Osteoblast (primary cell): ENCODE results near the gene TMEM37. TPM values are rescaled to one million over a fixed set of nuclear protein-coding genes. Genes with fewer than 3 reads are reported as not detected.

Experiments used
- DNase-seq: peaks from one replicate; pipeline ENCODE4 v3.0.0; 2011; ENCODE audit warnings: low spot score, mixed read lengths; ENCODE audit not compliant: insufficient read length; ENCODE audit errors: missing footprints
- H2AFZ ChIP-seq: 2 replicates; pipeline ENCODE4 v1.6.0; 2011; ENCODE audit warnings: mild to moderate bottlenecking, low read length
- H3K27ac ChIP-seq: 2 replicates; pipeline ENCODE4 v1.5.1; 2011; ENCODE audit warnings: mild to moderate bottlenecking, low read depth, low read length, moderate library complexity
- H3K27me3 ChIP-seq: 2 replicates; pipeline ENCODE4 v1.6.0; 2012; ENCODE audit warnings: mild to moderate bottlenecking, control low read depth, inconsistent platforms, low read length, moderate library complexity; ENCODE audit not compliant: insufficient read depth
- H3K36me3 ChIP-seq: 2 replicates; pipeline ENCODE4 v1.5.1; 2011; ENCODE audit warnings: mild to moderate bottlenecking, low read length, control low read depth, moderate library complexity; ENCODE audit not compliant: insufficient read depth
- H3K4me1 ChIP-seq: 2 replicates; pipeline ENCODE4 v1.5.1; 2011; ENCODE audit warnings: mild to moderate bottlenecking, low read length, control low read depth, moderate library complexity; ENCODE audit not compliant: insufficient read depth
- H3K4me2 ChIP-seq: 2 replicates; pipeline ENCODE4 v1.6.0; 2011; ENCODE audit warnings: mild to moderate bottlenecking, low read length; ENCODE audit not compliant: insufficient read depth
- H3K4me3 ChIP-seq: fragments of 200-600 bp; sonication (generic); 3 replicates; pipeline ENCODE4 v1.5.1; 2012; ENCODE audit warnings: mild to moderate bottlenecking, low read length, inconsistent platforms; ENCODE audit not compliant: insufficient read depth
- H3K79me2 ChIP-seq: 2 replicates; pipeline ENCODE4 v1.6.0; 2012; ENCODE audit warnings: mild to moderate bottlenecking, low read length, control low read depth, inconsistent platforms; ENCODE audit not compliant: insufficient read depth
- H3K9me3 ChIP-seq: 2 replicates; pipeline ENCODE4 v1.5.1; 2011; ENCODE audit warnings: low read depth, low read length, control low read depth
- H4K20me1 ChIP-seq: 2 replicates; pipeline ENCODE4 v1.6.0; 2012; ENCODE audit warnings: mild to moderate bottlenecking, low read length, control low read depth; ENCODE audit not compliant: insufficient read depth
- total RNA-seq: library from RNA; depleted of rRNA; stranded (reverse); fragments of >200 nt; gene quantifications from 2 replicates; pipeline ENCODE4 v1.2.3, GENCODE V29; 2012
- TF ChIP-seq, protein P1 (sequence below): IDR thresholded peaks from 2 replicates; pipeline ENCODE4 v1.5.1; 2011; ENCODE audit warnings: mild to moderate bottlenecking, low read depth, low read length, moderate library complexity; ENCODE audit errors: extremely low read depth

The TMEM37 gene
- total RNA-seq, 1 donor = 1.1 TPM

DNA sequence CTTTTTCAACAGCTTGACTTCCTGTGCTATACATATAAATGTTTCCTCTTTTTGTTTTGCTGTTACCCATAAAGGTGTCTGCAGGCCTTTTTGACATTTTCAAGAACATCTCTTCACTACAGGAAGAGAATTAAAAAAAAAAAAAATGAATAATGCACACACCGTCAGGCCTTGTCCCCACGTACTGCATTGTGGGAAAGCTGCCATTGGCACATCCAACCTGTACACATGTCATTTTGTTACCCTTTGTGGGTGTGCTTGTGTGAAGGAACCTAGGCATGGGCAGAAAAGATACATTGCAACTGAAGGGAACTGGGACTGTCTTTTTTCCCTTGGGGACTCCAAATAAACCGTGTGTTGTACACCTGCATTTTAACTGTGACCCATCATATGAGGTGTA is 16.8 kb upstream of the TMEM37 start:
- DNase-seq = no peak
- no peaks in the 10 kb centered on the region for H4K20me1 ChIP-seq
- H3K79me2 ChIP-seq = no peaks in the 10 kb centered on the region
- no peak overlapping the region for H3K27ac ChIP-seq
- TF ChIP-seq, protein P1, sequence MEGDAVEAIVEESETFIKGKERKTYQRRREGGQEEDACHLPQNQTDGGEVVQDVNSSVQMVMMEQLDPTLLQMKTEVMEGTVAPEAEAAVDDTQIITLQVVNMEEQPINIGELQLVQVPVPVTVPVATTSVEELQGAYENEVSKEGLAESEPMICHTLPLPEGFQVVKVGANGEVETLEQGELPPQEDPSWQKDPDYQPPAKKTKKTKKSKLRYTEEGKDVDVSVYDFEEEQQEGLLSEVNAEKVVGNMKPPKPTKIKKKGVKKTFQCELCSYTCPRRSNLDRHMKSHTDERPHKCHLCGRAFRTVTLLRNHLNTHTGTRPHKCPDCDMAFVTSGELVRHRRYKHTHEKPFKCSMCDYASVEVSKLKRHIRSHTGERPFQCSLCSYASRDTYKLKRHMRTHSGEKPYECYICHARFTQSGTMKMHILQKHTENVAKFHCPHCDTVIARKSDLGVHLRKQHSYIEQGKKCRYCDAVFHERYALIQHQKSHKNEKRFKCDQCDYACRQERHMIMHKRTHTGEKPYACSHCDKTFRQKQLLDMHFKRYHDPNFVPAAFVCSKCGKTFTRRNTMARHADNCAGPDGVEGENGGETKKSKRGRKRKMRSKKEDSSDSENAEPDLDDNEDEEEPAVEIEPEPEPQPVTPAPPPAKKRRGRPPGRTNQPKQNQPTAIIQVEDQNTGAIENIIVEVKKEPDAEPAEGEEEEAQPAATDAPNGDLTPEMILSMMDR = no peak
- H3K4me3 ChIP-seq = no peak overlapping the region
- H2AFZ ChIP-seq = no peak overlapping the region
- no peaks in the 10 kb centered on the region for H3K36me3 ChIP-seq
- H3K4me1 ChIP-seq = peaks cover 15% of the 10 kb centered on the region
- H3K4me2 ChIP-seq = no peak overlapping the region
- no peaks in the 10 kb centered on the region for H3K9me3 ChIP-seq
- H3K27me3 ChIP-seq = peaks cover 28% of the 10 kb centered on the region

DNA sequence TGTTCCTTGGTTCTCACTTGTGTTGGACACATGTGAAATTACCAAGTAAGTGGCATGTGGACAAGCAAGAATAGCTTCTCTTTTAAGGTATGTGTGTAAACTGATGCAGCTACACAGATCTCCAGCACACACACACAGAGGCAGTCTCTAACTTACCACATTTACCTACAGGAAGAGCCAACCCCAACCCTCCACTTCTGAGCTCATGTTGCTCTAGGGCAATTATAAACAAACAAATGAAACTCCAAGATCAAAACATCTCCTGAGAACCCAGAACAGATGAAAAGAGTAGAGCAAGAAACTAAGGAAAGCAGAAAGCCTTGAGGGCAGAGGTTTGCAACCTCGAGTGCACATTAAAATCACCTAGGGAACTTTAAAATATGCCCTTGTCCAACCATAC is 16.0 kb upstream of the TMEM37 start:
- TF ChIP-seq, protein P1 = no peak
- H3K27ac ChIP-seq = no peak overlapping the region
- H4K20me1 ChIP-seq = no peaks in the 10 kb centered on the region
- no peaks in the 10 kb centered on the region for H3K36me3 ChIP-seq
- DNase-seq = no peak
- H3K4me1 ChIP-seq = peaks cover 15% of the 10 kb centered on the region
- no peak overlapping the region for H2AFZ ChIP-seq
- no peaks in the 10 kb centered on the region for H3K79me2 ChIP-seq
- no peak overlapping the region for H3K4me2 ChIP-seq
- H3K4me3 ChIP-seq = no peak overlapping the region
- H3K27me3 ChIP-seq = peaks cover 31% of the 10 kb centered on the region
- H3K9me3 ChIP-seq = no peaks in the 10 kb centered on the region

DNA sequence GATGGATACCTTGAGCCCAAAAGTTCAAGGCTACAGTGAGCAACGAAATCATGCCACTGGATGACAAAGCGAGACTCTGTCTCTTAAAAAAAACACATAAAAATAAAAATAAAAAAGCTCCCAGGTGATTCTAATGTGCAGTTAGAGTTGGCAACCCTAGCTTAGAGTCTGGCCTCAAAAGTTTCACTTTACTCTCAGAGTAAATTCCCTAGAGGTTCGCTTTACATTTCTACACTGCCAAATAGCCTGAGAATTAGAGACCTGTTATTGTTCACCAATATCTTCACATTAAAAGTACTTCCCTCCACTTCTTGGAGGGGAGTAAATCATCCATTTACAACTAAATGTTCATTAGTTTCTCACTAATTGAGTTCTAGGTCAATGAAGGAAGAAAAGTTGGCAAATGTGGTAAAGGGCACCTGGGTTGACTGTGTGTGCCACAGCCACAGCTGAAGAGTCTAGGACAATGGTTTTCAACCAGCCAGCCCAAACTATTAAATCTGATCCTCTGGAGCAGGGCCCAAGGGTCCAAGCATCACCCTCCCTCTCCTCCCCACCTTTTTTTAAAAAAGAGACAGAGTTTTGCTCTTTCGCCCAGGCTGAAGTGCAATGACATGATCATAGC is 15.2 kb upstream of the TMEM37 start:
- Histone ChIP-seq H3K27me3 (peaks cover 28% of the 10 kb centered on the region), H2AFZ (no peak overlapping the region), H3K36me3 (no peaks in the 10 kb centered on the region), H4K20me1 (no peaks in the 10 kb centered on the region), H3K79me2 (no peaks in the 10 kb centered on the region), H3K4me1 (peaks cover 15% of the 10 kb centered on the region), H3K4me3 (no peak overlapping the region), H3K27ac (no peak overlapping the region), H3K9me3 (peaks cover 3% of the 10 kb centered on the region), H3K4me2 (no peak overlapping the region)
- TF ChIP-seq, protein P1 = no peak
- DNase-seq = no peak

DNA sequence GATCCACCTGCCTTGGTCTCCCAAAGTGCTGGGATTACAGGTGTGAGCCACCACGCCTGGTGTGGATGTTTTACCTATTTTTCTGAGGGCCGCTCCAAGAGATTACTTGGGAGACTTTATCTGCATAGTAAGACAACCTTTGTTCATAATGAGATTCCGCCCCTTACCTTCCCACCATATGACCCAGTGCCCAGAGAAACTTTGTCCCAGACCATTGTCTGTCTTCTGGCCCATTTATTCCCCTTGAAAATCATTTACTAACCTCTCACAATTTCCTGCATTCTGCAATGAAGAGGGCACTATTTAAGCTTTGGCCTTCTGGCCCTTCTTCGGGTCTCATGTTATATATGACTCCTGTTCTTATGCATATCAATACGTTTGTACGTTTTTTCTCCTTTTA is 13.7 kb upstream of the TMEM37 start:
- no peak for DNase-seq
- H3K79me2 ChIP-seq = no peaks in the 10 kb centered on the region
- H3K4me1 ChIP-seq = peaks cover 15% of the 10 kb centered on the region
- H3K4me2 ChIP-seq = no peak overlapping the region
- H4K20me1 ChIP-seq = no peaks in the 10 kb centered on the region
- H2AFZ ChIP-seq = no peak overlapping the region
- H3K9me3 ChIP-seq = peaks cover 3% of the 10 kb centered on the region
- H3K27ac ChIP-seq = no peak overlapping the region
- peaks cover 31% of the 10 kb centered on the region for H3K27me3 ChIP-seq
- no peak overlapping the region for H3K4me3 ChIP-seq
- H3K36me3 ChIP-seq = no peaks in the 10 kb centered on the region
- TF ChIP-seq, protein P1 = no peak
